GM12801 (cell line): Measurements from ENCODE around the gene CCL2.

Experiments
- TF ChIP-seq, protein P1 (sequence below): IDR thresholded peaks from one replicate; pipeline ENCODE4 v1.5.1; 2011; ENCODE audit warnings: control low read depth; ENCODE audit not compliant: insufficient read length; ENCODE audit errors: extremely low read depth

CCL2 gene

GRCh38 chr17:34299027-34299426 is 43.9 kb downstream of the CCL2 start:
- TF ChIP-seq, protein P1, sequence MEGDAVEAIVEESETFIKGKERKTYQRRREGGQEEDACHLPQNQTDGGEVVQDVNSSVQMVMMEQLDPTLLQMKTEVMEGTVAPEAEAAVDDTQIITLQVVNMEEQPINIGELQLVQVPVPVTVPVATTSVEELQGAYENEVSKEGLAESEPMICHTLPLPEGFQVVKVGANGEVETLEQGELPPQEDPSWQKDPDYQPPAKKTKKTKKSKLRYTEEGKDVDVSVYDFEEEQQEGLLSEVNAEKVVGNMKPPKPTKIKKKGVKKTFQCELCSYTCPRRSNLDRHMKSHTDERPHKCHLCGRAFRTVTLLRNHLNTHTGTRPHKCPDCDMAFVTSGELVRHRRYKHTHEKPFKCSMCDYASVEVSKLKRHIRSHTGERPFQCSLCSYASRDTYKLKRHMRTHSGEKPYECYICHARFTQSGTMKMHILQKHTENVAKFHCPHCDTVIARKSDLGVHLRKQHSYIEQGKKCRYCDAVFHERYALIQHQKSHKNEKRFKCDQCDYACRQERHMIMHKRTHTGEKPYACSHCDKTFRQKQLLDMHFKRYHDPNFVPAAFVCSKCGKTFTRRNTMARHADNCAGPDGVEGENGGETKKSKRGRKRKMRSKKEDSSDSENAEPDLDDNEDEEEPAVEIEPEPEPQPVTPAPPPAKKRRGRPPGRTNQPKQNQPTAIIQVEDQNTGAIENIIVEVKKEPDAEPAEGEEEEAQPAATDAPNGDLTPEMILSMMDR: no peak

DNA sequence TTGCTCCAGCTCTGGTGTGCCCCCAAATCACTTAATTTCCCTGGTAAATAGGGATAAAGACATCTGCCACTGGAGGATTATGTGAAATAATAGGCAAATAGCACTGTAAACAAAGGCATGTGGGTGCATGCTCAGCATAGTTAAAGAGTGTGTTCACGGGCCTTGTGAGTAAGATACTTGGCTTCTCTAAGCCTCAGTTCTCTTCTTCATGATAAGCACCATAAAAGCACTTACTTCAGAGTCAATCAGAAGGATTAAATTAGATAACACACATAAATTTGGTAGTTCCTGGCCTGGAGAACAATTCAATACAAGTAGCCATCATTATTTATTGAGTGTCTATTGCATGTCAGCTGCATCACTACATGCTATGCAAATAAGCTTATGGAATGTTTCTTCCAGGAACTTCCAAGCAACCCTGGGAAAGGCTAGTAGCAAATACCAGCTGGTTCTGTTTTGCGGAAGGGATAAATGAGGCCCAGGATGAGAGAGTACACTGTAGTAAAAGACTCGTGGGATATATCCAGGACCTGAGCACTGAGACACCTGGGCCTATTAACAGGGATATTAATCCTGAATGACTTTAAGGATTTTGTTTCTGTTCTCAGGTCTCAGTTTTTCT is 45.0 kb downstream of the CCL2 start:
- TF ChIP-seq, protein P1: no peak

- TF ChIP-seq, protein P1: no peak
Observed at GRCh38 chr17:34300652-34301370, 45.7 kb downstream of the CCL2 start.

DNA sequence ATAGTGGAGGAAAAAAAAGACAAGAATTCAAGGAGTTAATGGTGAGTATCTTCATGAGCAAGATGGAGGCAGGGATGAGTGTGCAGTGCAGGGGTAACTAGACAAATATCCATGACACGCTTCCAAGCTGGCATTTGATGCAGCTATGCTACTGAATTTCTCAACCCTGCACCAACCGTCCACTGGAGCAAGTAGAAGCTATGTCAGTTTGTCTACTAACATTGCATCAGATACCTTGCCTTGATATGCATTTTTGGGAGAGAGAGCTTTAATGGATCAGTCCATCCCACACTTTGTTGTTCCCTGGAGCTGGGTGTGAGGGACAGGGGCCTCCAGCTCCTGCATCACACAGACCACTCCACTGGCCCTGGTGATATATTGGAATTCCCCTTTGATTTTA is 46.9 kb downstream of the CCL2 start:
- TF ChIP-seq, protein P1: no peak

DNA sequence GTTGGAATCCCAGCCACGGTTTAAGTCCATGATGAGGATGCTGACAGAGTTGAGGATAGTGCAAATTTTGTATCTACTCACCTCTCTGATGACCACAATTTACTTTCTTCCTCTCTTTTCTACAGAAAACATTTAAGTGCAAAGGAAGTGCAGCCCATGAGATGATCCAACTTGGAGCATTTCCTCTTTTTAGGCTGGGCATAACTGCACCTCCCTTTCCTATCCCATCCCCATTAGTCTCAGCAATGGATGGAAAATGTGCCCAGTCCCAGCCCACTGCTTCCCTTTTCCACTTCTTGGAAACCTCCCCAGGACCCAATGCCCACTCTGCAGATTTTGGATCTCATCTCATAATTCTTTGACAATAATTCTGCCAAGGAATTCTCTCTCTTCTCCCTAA is 47.6 kb downstream of the CCL2 start:
- TF ChIP-seq, protein P1: no peak

DNA sequence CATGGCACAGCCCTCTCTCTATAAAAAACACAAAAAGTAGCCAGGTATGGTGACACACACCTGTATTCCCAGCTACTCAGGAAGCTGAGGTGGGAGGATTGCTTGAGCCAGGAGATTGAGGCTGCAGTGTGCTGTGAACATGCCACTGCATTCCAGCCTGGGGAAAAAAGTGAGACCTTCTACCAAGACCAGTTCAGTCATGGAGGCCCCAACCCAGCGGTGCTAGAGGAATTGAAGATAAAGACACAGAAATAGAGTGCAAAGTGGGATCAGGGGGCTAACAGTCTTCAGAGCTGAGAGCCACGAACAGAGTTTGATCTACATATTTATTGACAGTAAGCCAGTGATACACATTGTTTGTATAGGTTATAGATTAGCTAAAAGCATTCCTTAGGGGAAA is 48.5 kb downstream of the CCL2 start:
- TF ChIP-seq, protein P1: no peak

GRCh38 chr17:34305061-34305460 is 50.0 kb downstream of the CCL2 start:
- TF ChIP-seq, protein P1: no peak
